ENCODE data around the gene RIPPLY3.

The RIPPLY3 gene

DNA sequence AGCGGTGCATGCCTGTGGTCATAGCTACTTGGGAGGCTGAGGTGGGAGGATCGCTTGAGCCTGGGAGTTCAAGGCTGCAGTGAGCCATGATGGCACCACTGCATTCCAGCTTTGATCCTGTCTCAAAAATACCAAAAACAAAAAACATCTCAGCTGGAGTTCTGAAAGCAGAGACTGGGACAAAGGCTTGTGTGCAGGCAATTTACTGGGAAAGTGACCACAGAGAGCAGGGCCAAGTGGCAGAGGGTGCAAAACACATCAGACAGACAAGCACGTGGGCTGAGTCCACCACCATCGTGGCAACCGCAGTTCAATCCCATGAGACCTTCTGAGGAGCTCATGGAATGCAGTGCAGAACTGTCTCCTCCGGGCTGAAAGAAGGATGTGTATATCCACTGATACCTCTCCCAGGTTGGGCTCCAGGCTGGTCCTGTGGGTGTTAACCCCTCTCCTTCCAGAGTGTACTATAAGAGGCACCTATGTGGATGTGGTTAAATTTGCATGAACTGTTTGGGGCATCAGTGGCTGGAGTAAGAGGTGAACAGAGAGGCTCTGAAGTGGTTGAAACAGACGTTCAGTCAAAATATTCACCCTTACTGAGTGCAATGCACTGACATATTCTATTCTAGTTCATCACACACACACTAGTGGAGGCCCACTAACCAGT lies 55.6 kb downstream of the RIPPLY3 start:
- DNase-seq (ENCODE audit: low spot score) = no peak

DNA sequence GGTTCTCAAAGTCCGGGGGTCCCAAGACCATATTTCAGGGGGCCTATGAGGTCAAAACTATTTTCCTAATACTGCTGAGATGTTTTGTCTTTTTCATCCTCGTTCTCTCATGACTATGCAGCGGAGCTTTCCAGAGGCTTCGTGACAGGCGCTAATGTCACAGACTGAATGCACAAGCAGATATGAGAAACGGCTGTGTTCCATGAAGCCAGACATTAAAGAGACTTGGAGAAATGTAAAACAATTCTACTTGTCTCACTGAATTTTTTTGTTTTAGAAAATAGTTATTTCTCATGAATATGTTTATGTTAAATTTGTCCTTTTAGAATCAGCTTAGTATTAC lies 56.1 kb downstream of the RIPPLY3 start:
- no peak for DNase-seq (ENCODE audit: low spot score)

DNA sequence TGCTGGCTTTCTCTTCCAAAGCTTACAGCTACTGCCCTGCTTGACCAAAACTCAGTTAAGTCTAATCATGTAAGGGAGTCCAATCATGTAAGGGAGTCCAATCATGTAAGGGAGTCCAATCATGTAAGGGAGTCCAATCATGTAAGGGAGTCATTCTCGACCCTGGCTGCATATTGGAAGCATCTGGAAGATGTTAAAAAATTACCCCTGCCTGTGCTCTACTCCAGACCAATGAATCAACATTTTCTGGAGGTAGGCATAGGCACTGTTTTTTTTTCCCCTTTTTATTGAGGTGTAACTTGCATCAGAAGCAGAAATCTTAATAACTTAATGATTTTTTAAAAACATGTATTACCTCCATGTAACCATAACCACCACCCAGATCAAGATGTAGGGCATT lies 56.9 kb downstream of the RIPPLY3 start:
- no peak for DNase-seq (ENCODE audit: low spot score)

DNA sequence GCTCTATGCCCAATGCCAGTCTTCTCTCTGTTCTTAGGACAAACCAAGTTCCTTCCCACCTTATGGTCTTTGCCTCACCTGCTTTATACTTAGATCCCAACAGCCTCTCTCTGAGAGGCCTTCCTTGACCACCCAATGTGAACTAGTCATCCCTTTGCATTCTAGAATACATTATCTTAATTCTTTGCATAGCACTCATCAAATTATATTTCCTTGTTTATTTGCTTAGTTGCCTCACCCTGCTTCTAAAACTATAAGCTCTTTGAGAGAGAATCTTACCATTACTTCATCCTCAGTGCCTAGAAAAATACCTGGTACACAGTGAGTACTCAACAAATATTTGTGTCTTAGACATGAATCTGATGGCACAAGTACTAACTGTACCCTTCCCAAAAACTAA lies 58.3 kb downstream of the RIPPLY3 start:
- no peak for DNase-seq (ENCODE audit: low spot score)

DNA sequence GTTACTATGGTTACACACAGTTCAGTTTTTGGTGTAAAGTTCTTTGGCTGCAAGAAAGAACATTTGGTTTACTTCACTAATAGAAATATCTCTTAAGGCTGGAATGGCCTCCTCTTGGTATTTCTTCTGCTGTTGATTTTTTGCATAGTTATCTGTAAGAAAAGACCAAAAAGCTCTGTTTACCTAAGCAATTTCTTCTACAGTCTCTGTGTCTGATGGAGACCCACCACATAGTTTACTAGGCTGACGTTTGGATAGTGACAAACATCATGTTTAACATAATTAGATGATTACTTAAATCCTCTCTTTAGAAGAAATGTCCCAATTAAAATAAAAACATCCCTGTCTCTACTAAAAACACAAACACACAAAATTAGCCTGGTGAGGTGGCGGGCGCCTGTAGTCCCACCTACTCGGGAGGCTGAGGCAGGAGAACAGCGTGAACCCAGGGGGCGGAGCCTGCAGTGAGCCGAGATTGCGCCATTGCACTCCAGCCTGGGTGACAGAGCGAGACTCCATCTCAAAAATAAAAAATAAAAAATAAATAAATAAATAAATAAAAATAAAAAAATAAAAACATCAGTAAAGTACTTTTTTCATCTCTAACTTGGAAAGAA lies 59.2 kb downstream of the RIPPLY3 start:
- no peak for DNase-seq (ENCODE audit: low spot score)
